ENCODE data around the gene C1orf50.
"Not testable (repeated sequence)": the region's sequence is repeated elsewhere in the genome, so short reads cannot be mapped to it uniquely, and the experiment has no call there.

C1orf50 gene

GRCh38 chr1:42801832-42802473 is 34.9 kb downstream of the C1orf50 start:
- no peak for DNase-seq (ENCODE audit: low spot score)

GRCh38 chr1:42806171-42806570 is 39.1 kb downstream of the C1orf50 start:
- DNase-seq (ENCODE audit: low spot score) = no peak

- no peak for DNase-seq (ENCODE audit: low spot score)
Observed at GRCh38 chr1:42806593-42806992, 39.5 kb downstream of the C1orf50 start.

- DNase-seq (ENCODE audit: low spot score) = no peak
Observed at GRCh38 chr1:42807056-42807668, 40.1 kb downstream of the C1orf50 start.

- not testable (repeated sequence) for DNase-seq (ENCODE audit: low spot score)
Observed at GRCh38 chr1:42814815-42815214, 47.8 kb downstream of the C1orf50 start.

GRCh38 chr1:42815941-42816584 is 49.0 kb downstream of the C1orf50 start:
- no peak for DNase-seq (ENCODE audit: low spot score)

GRCh38 chr1:42816585-42817439 is 49.8 kb downstream of the C1orf50 start, which contains the start of the genes ERMAP and SVBP:
Gene ERMAP (plus strand): TSS chr1:42817122. CDS start chr1:42830449, 13,327 bp downstream.
Gene SVBP (minus strand): TSS chr1:42817397. CDS start chr1:42816544, 853 bp downstream.
- peak; percentile 97 for DNase-seq (ENCODE audit: low spot score)

- no peak for DNase-seq (ENCODE audit: low spot score)
Observed at GRCh38 chr1:42817440-42817767, 50.4 kb downstream of the C1orf50 start.

GRCh38 chr1:42817976-42818375 is 50.9 kb downstream of the C1orf50 start:
- no peak for DNase-seq (ENCODE audit: low spot score)

GRCh38 chr1:42820813-42821212 is 53.8 kb downstream of the C1orf50 start:
- DNase-seq (ENCODE audit: low spot score) = no peak

GRCh38 chr1:42821690-42822089 is 54.6 kb downstream of the C1orf50 start:
- DNase-seq (ENCODE audit: low spot score) = no peak

GRCh38 chr1:42822800-42823392 is 55.8 kb downstream of the C1orf50 start:
- DNase-seq (ENCODE audit: low spot score) = no peak

- DNase-seq (ENCODE audit: low spot score) = no peak
Observed at GRCh38 chr1:42824481-42825035, 57.5 kb downstream of the C1orf50 start.

- DNase-seq (ENCODE audit: low spot score) = no peak
Observed at GRCh38 chr1:42825036-42825851, 58.2 kb downstream of the C1orf50 start.

All from ecto neural progenitor cell (in vitro differentiated cells).